Astrocyte of the spinal cord (primary cell): ENCODE measurements around the gene SH3YL1.

ENCODE experiments used
- DNase-seq: peaks from one replicate; pipeline ENCODE4 v3.0.0; 2011; ENCODE audit warnings: low read depth, low spot score
- H3K4me3 ChIP-seq: 2 replicates; pipeline ENCODE4 v1.5.1; 2011; ENCODE audit warnings: low read depth, mild to moderate bottlenecking, low read length, moderate library complexity
- in situ Hi-C: cut with HindIII; loops from 2 replicates; pipeline ENCODE4 v1.10.0; 2017; ENCODE audit warnings: low sequenced_read_pairs
- TF ChIP-seq, protein P1 (sequence below): IDR thresholded peaks from 2 replicates; pipeline ENCODE4 v1.5.1; 2012; ENCODE audit warnings: low read depth, mild to moderate bottlenecking, low read length, inconsistent platforms

SH3YL1 gene

GRCh38 chr2:238431-238830 lies 25.4 kb downstream of the SH3YL1 start:
- H3K4me3 ChIP-seq: no peak overlapping the region
- TF ChIP-seq, protein P1, sequence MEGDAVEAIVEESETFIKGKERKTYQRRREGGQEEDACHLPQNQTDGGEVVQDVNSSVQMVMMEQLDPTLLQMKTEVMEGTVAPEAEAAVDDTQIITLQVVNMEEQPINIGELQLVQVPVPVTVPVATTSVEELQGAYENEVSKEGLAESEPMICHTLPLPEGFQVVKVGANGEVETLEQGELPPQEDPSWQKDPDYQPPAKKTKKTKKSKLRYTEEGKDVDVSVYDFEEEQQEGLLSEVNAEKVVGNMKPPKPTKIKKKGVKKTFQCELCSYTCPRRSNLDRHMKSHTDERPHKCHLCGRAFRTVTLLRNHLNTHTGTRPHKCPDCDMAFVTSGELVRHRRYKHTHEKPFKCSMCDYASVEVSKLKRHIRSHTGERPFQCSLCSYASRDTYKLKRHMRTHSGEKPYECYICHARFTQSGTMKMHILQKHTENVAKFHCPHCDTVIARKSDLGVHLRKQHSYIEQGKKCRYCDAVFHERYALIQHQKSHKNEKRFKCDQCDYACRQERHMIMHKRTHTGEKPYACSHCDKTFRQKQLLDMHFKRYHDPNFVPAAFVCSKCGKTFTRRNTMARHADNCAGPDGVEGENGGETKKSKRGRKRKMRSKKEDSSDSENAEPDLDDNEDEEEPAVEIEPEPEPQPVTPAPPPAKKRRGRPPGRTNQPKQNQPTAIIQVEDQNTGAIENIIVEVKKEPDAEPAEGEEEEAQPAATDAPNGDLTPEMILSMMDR: no peak
- in situ Hi-C loops: no loop called here
- no peak for DNase-seq

- TF ChIP-seq, protein P1: no peak
- no peak for DNase-seq
- in situ Hi-C loops: no loop called here
- H3K4me3 ChIP-seq: no peak overlapping the region
These were observed 26.0 kb downstream of the SH3YL1 start for GRCh38 chr2:237878-238277.

- in situ Hi-C loops: no loop called here
- no peak overlapping the region for H3K4me3 ChIP-seq
- DNase-seq: no peak
- TF ChIP-seq, protein P1: no peak
These were observed 26.8 kb downstream of the SH3YL1 start for GRCh38 chr2:236993-237539.

GRCh38 chr2:234421-234820 lies 29.4 kb downstream of the SH3YL1 start:
- TF ChIP-seq, protein P1: no peak
- DNase-seq: no peak
- in situ Hi-C loops: no loop called here
- H3K4me3 ChIP-seq: no peak overlapping the region

GRCh38 chr2:233030-233429 lies 30.8 kb downstream of the SH3YL1 start:
- H3K4me3 ChIP-seq: no peak overlapping the region
- DNase-seq: no peak
- in situ Hi-C loops: no loop called here
- TF ChIP-seq, protein P1: no peak

GRCh38 chr2:231521-232185 lies 32.2 kb downstream of the SH3YL1 start:
- DNase-seq: no peak
- TF ChIP-seq, protein P1: no peak
- in situ Hi-C loops: no loop called here
- H3K4me3 ChIP-seq: no peak overlapping the region
